Measurements from ENCODE around the gene CDCA4. TPM values are rescaled to one million over a fixed set of nuclear protein-coding genes. Genes with fewer than 3 reads are reported as not detected.

CDCA4 gene
- total and polyA plus RNA-seq, 2 donors (not counting 1 experiment from before 2014, with no cell fraction given): 6.3 to 11.7 TPM

DNA sequence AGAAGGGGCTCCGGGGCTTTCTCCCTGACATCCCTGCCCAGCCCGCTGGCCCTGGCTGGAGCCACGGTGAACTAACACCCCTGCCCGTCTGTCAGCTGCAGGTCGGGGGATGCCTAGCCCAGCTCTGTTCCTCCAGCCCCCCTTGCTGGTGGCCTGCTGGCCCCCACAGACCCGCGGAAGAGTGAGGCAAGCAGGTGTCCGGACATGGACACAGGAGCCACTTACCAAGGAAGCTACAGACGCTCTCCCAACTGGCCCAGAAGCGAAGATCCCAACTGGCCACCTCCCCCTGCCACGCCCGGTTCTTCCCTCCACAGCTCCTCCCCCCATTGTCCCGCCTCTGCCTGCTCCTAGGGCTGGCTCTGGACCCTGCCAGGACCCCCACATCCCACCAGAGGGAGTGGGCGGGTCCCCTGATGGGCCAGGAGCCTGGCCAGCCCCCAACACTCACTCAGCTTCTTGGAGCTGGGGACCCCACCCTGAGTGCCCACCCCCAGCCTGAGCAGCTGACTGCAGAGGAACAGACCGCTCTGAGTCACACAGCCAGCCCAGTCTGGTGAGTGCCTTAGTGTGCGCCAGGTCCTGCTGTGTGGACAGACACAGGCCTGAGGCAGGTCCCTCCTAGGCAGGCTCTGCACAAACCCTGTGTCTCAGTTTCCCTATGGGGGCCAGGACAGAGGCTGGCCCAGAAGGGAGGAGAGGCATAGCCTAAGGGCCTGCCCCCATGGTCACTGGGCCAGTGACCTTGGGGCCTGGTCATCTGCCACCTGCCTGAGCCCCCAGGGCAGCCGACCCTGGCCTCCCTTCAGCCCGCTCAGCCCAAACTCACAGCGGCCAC, 50.4 kb downstream of the CDCA4 start:
- Histone ChIP-seq H3K79me2 (ENCODE audit: control insufficient read depth, insufficient read depth, low read length) (no peaks in the 10 kb centered on the region), H3K4me1 (ENCODE audit: control insufficient read depth in 2 of 2, insufficient read depth in 2 of 2, low read length in 2 of 2) (peaks cover 17 to 19% of the 10 kb centered on the region in 2 donors), H3K27ac (ENCODE audit: low read length in 2 of 2) (no peak overlapping the region), H3K36me3 (replicated peaks in 1 of 2; ENCODE audit: control extremely low read depth in 1 of 2, control insufficient read depth in 1 of 2, extremely low read depth in 1 of 2, insufficient read depth in 2 of 2, low read length in 1 of 2) (no peaks in the 10 kb centered on the region), H2AFZ (ENCODE audit: insufficient read depth, low read depth, low read length, poor library complexity, severe bottlenecking) (no peak overlapping the region), H3K27me3 (replicated peaks in 1 of 4; ENCODE audit: control extremely low read depth in 1 of 4, control insufficient read depth in 3 of 4, insufficient read depth in 4 of 4, low read length in 3 of 4) (peaks cover 0 to 38% (median 15%) of the 10 kb centered on the region in 4 experiments), H3K9me3 (ENCODE audit: control extremely low read depth in 1 of 3, control insufficient read depth in 2 of 3, insufficient read depth in 1 of 3, low read length in 2 of 3) (peaks cover 0 to 8% (median 0%) of the 10 kb centered on the region in 3 donors), H3K4me3 (ENCODE audit: control extremely low read depth in 1 of 5, extremely low read depth in 1 of 5, insufficient read depth in 1 of 5, low read depth in 2 of 5, low read length in 4 of 5) (no peak overlapping the region), H3K9ac (ENCODE audit: low read length) (no peak overlapping the region), H4K20me1 (ENCODE audit: control insufficient read depth, insufficient read depth, low read length, poor library complexity, severe bottlenecking) (no peaks in the 10 kb centered on the region), H3K4me2 (replicated peaks; ENCODE audit: low read depth, low read length, poor library complexity, severe bottlenecking) (no peak overlapping the region)
- no peak overlapping the region for H3K4me3 Mint-ChIP-seq
- ChIA-PET CTCF (interaction anchor here (0.5 to 6.7 kb wide), 4 partner anchors 75 to 96 kb away, joined by 3 to 132 read pairs (median 4); no protein-coding TSS in a partner anchor), POLR2A (interaction anchor here (0.6 kb wide), 1 partner anchor 326 kb away, joined by 4 read pairs; no protein-coding TSS in a partner anchor)
- WGBS (ENCODE audit: insufficient coverage): 85% methylated on average over 16 of the region's 19 CpGs
- H3K27ac Mint-ChIP-seq: no peak overlapping the region
- DNase-seq (peak; percentile 6), ATAC-seq (ENCODE audit: low read depth) (no peak)
- no peaks in the 10 kb centered on the region for H3K9me3 Mint-ChIP-seq (ENCODE audit: insufficient read depth)
- intact Hi-C loops (cut with micrococcal nuclease): no loop called here
- H3K27me3 Mint-ChIP-seq: peaks cover 16% of the 10 kb centered on the region
- H3K4me1 Mint-ChIP-seq: peaks cover 16% of the 10 kb centered on the region
- TF ChIP-seq EZH2 (IDR thresholded peaks at IDR 0.05; ENCODE audit: borderline replicate concordance, insufficient read depth, low read depth, low read length, poor library complexity, severe bottlenecking): no peak
- TF ChIP-seq, protein P1, sequence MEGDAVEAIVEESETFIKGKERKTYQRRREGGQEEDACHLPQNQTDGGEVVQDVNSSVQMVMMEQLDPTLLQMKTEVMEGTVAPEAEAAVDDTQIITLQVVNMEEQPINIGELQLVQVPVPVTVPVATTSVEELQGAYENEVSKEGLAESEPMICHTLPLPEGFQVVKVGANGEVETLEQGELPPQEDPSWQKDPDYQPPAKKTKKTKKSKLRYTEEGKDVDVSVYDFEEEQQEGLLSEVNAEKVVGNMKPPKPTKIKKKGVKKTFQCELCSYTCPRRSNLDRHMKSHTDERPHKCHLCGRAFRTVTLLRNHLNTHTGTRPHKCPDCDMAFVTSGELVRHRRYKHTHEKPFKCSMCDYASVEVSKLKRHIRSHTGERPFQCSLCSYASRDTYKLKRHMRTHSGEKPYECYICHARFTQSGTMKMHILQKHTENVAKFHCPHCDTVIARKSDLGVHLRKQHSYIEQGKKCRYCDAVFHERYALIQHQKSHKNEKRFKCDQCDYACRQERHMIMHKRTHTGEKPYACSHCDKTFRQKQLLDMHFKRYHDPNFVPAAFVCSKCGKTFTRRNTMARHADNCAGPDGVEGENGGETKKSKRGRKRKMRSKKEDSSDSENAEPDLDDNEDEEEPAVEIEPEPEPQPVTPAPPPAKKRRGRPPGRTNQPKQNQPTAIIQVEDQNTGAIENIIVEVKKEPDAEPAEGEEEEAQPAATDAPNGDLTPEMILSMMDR (IDR thresholded peaks at IDR 0.05): no peak

- H3K4me3 Mint-ChIP-seq: no peak overlapping the region
- DNase-seq (peak; percentile 16), ATAC-seq (ENCODE audit: low read depth) (no peak)
- Histone ChIP-seq H3K4me3 (ENCODE audit: control extremely low read depth in 1 of 5, extremely low read depth in 1 of 5, insufficient read depth in 1 of 5, low read depth in 2 of 5, low read length in 4 of 5) (no peak overlapping the region), H2AFZ (ENCODE audit: insufficient read depth, low read depth, low read length, poor library complexity, severe bottlenecking) (no peak overlapping the region), H3K36me3 (replicated peaks in 1 of 2; ENCODE audit: control extremely low read depth in 1 of 2, control insufficient read depth in 1 of 2, extremely low read depth in 1 of 2, insufficient read depth in 2 of 2, low read length in 1 of 2) (no peaks in the 10 kb centered on the region), H3K27ac (ENCODE audit: low read length in 2 of 2) (no peak overlapping the region), H3K27me3 (replicated peaks in 1 of 4; ENCODE audit: control extremely low read depth in 1 of 4, control insufficient read depth in 3 of 4, insufficient read depth in 4 of 4, low read length in 3 of 4) (peaks cover 0 to 38% (median 15%) of the 10 kb centered on the region in 4 experiments), H3K4me1 (ENCODE audit: control insufficient read depth in 2 of 2, insufficient read depth in 2 of 2, low read length in 2 of 2) (peaks cover 17 to 19% of the 10 kb centered on the region in 2 donors), H3K9me3 (ENCODE audit: control extremely low read depth in 1 of 3, control insufficient read depth in 2 of 3, insufficient read depth in 1 of 3, low read length in 2 of 3) (peaks cover 0 to 8% (median 0%) of the 10 kb centered on the region in 3 donors), H4K20me1 (ENCODE audit: control insufficient read depth, insufficient read depth, low read length, poor library complexity, severe bottlenecking) (no peaks in the 10 kb centered on the region), H3K79me2 (ENCODE audit: control insufficient read depth, insufficient read depth, low read length) (no peaks in the 10 kb centered on the region), H3K9ac (ENCODE audit: low read length) (no peak overlapping the region), H3K4me2 (replicated peaks; ENCODE audit: low read depth, low read length, poor library complexity, severe bottlenecking) (no peak overlapping the region)
- no peak overlapping the region for H3K27ac Mint-ChIP-seq
- CTCF ChIA-PET: interaction anchor here (0.5 to 1.1 kb wide), 4 partner anchors 74 to 96 kb away, joined by 3 to 4 read pairs (median 3); no protein-coding TSS in a partner anchor
- H3K9me3 Mint-ChIP-seq (ENCODE audit: insufficient read depth): no peaks in the 10 kb centered on the region
- H3K27me3 Mint-ChIP-seq: peaks cover 15% of the 10 kb centered on the region
- POLR2A ChIA-PET: no interaction called here
- TF ChIP-seq EZH2 (IDR thresholded peaks at IDR 0.05; ENCODE audit: borderline replicate concordance, insufficient read depth, low read depth, low read length, poor library complexity, severe bottlenecking): no peak
- TF ChIP-seq, protein P1 (IDR thresholded peaks at IDR 0.05): no peak
- 93% methylated on average over 10 of the region's 10 CpGs for WGBS (ENCODE audit: insufficient coverage)
- H3K4me1 Mint-ChIP-seq: peaks cover 16% of the 10 kb centered on the region
- intact Hi-C loops (cut with micrococcal nuclease): no loop called here
Observed at GRCh38 chr14:104969741-104970230, 51.1 kb downstream of the CDCA4 start.
